ENCODE measurements around the gene TRAF6.
A peak's percentile ranks its signal among the peaks of the same experiment; 100 is the strongest.

Gene TRAF6

GRCh38 chr11:36458129-36458915 is 51.8 kb downstream of the TRAF6 start:
- DNase-seq (ENCODE audit: low read depth) = no peak

- no peak for DNase-seq (ENCODE audit: low read depth)
Measured at GRCh38 chr11:36456156-36456555, 53.9 kb downstream of the TRAF6 start.

GRCh38 chr11:36455658-36456111 is 54.4 kb downstream of the TRAF6 start:
- peak; percentile 98 for DNase-seq (ENCODE audit: low read depth)

- DNase-seq (ENCODE audit: low read depth) = no peak
Measured at GRCh38 chr11:36454941-36455631, 55.0 kb downstream of the TRAF6 start.

- DNase-seq (ENCODE audit: low read depth) = no peak
Measured at GRCh38 chr11:36454551-36454940, 55.5 kb downstream of the TRAF6 start.

GRCh38 chr11:36453678-36454077 is 56.4 kb downstream of the TRAF6 start:
- DNase-seq (ENCODE audit: low read depth) = no peak

GRCh38 chr11:36452961-36453360 is 57.1 kb downstream of the TRAF6 start:
- DNase-seq (ENCODE audit: low read depth) = no peak

- DNase-seq (ENCODE audit: low read depth) = no peak
Measured at GRCh38 chr11:36452236-36452940, 57.7 kb downstream of the TRAF6 start.

- no peak for DNase-seq (ENCODE audit: low read depth)
Measured at GRCh38 chr11:36451681-36452080, 58.4 kb downstream of the TRAF6 start.

- DNase-seq (ENCODE audit: low read depth) = no peak
Measured at GRCh38 chr11:36451045-36451444, 59.0 kb downstream of the TRAF6 start.

GRCh38 chr11:36450110-36450572 is 59.9 kb downstream of the TRAF6 start:
- DNase-seq (ENCODE audit: low read depth) = no peak

- DNase-seq (ENCODE audit: low read depth) = no peak
Measured at GRCh38 chr11:36449561-36450096, 60.4 kb downstream of the TRAF6 start.

GRCh38 chr11:36447947-36448346 is 62.1 kb downstream of the TRAF6 start:
- no peak for DNase-seq (ENCODE audit: low read depth)

- DNase-seq (ENCODE audit: low read depth) = no peak
Measured at GRCh38 chr11:36447514-36447913, 62.6 kb downstream of the TRAF6 start.

- no peak for DNase-seq (ENCODE audit: low read depth)
Measured at GRCh38 chr11:36446135-36446534, 63.9 kb downstream of the TRAF6 start.

GRCh38 chr11:36443661-36444060 is 66.4 kb downstream of the TRAF6 start:
- no peak for DNase-seq (ENCODE audit: low read depth)

GRCh38 chr11:36441610-36442208 is 68.4 kb downstream of the TRAF6 start:
- no peak for DNase-seq (ENCODE audit: low read depth)

GRCh38 chr11:36438126-36438525 is 71.9 kb downstream of the TRAF6 start:
- DNase-seq (ENCODE audit: low read depth) = no peak

GRCh38 chr11:36437413-36437812 is 72.7 kb downstream of the TRAF6 start:
- no peak for DNase-seq (ENCODE audit: low read depth)
